Subcutaneous adipose tissue (tissue), 4 donors: ENCODE results near the gene SPHK2. TPM values are rescaled to one million over a fixed set of nuclear protein-coding genes. Genes with fewer than 3 reads are reported as not detected.

Experiments
- CTCF ChIP-seq: fragments of 450-650 bp; IDR thresholded peaks from one replicate; pipeline ENCODE4 v1.5.1; 2016; ENCODE audit warnings: low read depth, mild to moderate bottlenecking, control low read depth, antibody characterized with exemption, moderate library complexity
- total RNA-seq, 4 donors: library from RNA; depleted of rRNA; stranded (reverse); fragments of >200 nt; gene quantifications; one replicate each; pipeline ENCODE4 v1.1.0, GENCODE V29; 2016

Gene SPHK2
- total RNA-seq, 4 donors from 2014 or later, result 4.9 to 33.2 (median 9.1) TPM

GRCh38 chr19:48596679-48597465 is 22.4 kb upstream of the SPHK2 start:
- no peak for TF ChIP-seq CTCF

GRCh38 chr19:48598996-48599700 is 20.2 kb upstream of the SPHK2 start:
- no peak for TF ChIP-seq CTCF

- no peak for TF ChIP-seq CTCF
These were observed 18.5 kb upstream of the SPHK2 start for GRCh38 chr19:48600679-48601417.

GRCh38 chr19:48603001-48603400 is 16.3 kb upstream of the SPHK2 start:
- TF ChIP-seq CTCF, result no peak

- no peak for TF ChIP-seq CTCF
These were observed 15.9 kb upstream of the SPHK2 start for GRCh38 chr19:48603449-48603848.

- no peak for TF ChIP-seq CTCF
These were observed 15.5 kb upstream of the SPHK2 start for GRCh38 chr19:48603850-48604249.
